Upper lobe of left lung (tissue), 4 donors: Measurements from ENCODE around the gene SLA2.

Experiments
- EP300 ChIP-seq, 4 donors: sonication (generic); formaldehyde crosslinking; IDR thresholded peaks; one replicate each; pipeline ENCODE4 v1.5.1; 2017; ENCODE audit warnings: antibody characterized with exemption in 4 of 4, control low read depth in 2 of 4
- POLR2A ChIP-seq, 4 donors: fragments of 450-650 bp; IDR thresholded peaks; one replicate each; pipeline ENCODE4 v1.5.1; 2016 to 2017; ENCODE audit warnings: antibody characterized with exemption in 4 of 4, mild to moderate bottlenecking in 2 of 4
- POLR2AphosphoS5 ChIP-seq, 2 donors: sonication (generic); formaldehyde crosslinking; IDR thresholded peaks; one replicate each; pipeline ENCODE4 v1.5.1; 2017; ENCODE audit warnings: antibody characterized with exemption in 2 of 2
- TF ChIP-seq, protein P1 (sequence below), 6 experiments: fragments of 450-650 bp in 4 of 6; fragments of 200-600 bp in 2 of 6; sonication (generic) in 2 of 6; IDR thresholded peaks; one replicate each; pipeline ENCODE4 v1.5.1; 2016 to 2019; ENCODE audit warnings: antibody characterized with exemption in 6 of 6

DNA sequence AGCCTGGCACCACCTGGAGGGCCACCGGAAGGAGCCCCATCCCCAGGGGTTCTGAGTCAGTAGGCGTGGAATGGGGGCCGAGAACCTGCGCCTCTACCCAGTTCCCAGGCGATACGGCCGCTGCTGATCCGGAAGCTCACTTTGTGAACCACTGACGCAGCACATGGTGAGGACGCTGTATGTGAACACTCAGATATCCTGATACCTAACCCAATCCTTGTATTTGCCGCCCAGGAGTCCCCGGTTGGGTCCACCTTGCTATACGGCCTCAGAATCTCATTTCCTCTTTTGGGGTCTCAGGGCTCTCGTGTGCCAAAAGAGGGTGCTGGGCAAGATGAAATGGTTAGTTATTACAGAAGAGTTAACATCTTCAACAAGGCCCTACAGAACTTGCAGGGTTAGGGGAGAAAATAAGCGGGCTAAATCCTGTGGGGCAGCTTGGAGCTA is 41.0 kb downstream of the SLA2 start:
- TF ChIP-seq POLR2A (IDR thresholded peaks at IDR 0.05) = no peak
- TF ChIP-seq, protein P1, sequence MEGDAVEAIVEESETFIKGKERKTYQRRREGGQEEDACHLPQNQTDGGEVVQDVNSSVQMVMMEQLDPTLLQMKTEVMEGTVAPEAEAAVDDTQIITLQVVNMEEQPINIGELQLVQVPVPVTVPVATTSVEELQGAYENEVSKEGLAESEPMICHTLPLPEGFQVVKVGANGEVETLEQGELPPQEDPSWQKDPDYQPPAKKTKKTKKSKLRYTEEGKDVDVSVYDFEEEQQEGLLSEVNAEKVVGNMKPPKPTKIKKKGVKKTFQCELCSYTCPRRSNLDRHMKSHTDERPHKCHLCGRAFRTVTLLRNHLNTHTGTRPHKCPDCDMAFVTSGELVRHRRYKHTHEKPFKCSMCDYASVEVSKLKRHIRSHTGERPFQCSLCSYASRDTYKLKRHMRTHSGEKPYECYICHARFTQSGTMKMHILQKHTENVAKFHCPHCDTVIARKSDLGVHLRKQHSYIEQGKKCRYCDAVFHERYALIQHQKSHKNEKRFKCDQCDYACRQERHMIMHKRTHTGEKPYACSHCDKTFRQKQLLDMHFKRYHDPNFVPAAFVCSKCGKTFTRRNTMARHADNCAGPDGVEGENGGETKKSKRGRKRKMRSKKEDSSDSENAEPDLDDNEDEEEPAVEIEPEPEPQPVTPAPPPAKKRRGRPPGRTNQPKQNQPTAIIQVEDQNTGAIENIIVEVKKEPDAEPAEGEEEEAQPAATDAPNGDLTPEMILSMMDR (IDR thresholded peaks at IDR 0.05) = no peak
- no peak for TF ChIP-seq POLR2AphosphoS5 (IDR thresholded peaks at IDR 0.05)
- TF ChIP-seq EP300 (IDR thresholded peaks at IDR 0.05) = no peak
